GM12801 (cell line): Measurements from ENCODE around the gene MT1A.

Experiments used
- TF ChIP-seq, protein P1 (sequence below): IDR thresholded peaks from one replicate; pipeline ENCODE4 v1.5.1; 2011; ENCODE audit warnings: control low read depth; ENCODE audit not compliant: insufficient read length; ENCODE audit errors: extremely low read depth

Gene MT1A

DNA sequence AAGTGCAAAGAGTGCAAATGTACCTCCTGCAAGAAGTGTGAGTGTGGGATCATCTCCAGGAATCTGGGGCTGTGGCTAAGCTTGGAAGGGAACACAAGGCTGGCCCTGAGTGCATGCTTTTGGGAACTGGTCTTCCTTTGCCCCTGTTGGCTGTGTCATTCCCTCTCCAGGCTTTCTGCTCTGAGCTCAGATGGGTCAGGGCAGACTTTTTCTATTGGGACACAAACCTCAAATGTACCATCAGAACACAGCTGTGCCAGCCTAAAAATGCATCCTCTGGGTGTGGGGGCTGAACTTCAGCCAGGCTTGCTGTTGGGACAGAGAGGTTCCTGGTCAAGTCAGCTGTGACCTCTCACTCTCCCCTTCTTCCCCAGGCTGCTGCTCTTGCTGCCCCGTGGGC is 14.1 kb downstream of the MT1A start:
- TF ChIP-seq, protein P1, sequence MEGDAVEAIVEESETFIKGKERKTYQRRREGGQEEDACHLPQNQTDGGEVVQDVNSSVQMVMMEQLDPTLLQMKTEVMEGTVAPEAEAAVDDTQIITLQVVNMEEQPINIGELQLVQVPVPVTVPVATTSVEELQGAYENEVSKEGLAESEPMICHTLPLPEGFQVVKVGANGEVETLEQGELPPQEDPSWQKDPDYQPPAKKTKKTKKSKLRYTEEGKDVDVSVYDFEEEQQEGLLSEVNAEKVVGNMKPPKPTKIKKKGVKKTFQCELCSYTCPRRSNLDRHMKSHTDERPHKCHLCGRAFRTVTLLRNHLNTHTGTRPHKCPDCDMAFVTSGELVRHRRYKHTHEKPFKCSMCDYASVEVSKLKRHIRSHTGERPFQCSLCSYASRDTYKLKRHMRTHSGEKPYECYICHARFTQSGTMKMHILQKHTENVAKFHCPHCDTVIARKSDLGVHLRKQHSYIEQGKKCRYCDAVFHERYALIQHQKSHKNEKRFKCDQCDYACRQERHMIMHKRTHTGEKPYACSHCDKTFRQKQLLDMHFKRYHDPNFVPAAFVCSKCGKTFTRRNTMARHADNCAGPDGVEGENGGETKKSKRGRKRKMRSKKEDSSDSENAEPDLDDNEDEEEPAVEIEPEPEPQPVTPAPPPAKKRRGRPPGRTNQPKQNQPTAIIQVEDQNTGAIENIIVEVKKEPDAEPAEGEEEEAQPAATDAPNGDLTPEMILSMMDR = no peak

DNA sequence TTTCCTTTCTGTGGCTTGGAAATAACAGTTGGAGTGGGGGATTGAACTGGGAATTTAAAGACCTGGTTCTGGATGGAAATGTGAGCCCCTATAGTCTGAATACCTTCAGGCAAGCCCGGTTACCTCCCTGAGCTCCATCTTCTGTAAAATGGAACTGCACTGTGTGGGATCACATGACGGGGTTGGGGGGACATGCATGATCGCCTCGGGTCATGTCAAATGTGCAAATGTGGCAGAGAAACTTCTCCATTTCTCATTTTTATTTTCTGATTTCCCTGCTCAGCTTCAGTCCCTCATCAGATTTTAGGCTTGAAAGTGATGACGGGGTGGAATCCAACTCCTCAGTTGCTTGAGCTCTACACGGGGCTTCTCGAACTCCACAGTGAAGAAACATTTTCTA is 14.8 kb downstream of the MT1A start:
- TF ChIP-seq, protein P1 = no peak

DNA sequence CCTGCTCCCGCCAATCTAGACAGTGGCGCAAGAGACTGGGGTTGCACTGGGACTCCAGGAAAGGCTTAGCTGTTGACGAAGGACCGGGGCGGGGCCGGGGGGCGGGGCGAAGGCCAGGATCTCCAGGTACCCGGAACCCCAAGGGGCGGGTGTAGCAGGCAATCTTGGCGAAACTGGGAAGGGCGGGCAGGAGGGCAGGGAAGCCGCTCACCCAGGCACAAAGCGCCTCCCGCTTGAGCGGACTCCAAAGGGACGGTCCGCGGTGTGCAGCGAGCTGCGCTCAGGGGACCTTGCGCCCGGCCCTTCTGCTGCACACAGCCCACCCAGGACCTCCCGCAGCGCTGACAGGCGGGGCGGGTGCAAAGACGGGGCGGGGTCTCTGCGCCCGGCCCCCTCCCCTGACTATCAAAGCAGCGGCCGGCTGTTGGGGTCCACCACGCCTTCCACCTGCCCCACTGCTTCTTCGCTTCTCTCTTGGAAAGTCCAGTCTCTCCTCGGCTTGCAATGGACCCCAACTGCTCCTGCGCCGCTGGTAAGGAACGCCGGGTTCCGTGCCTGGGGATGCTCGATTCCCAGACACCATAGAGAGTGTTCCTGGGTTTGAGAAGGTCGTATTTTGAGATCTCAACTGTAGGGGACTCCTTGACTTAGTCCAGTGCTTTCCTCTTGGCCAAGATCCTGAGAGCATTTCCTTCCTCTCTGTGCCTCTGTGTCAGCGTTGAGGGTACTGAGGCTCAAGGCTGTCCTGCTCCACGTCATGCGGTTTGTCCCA is 19.3 kb downstream of the MT1A start, which contains the start of gene MT1F:
MT1F (plus strand) TSS at position 405 of the 772 bp plus-strand sequence; CDS start at position 505, 100 bp downstream.
- TF ChIP-seq, protein P1 = no peak

DNA sequence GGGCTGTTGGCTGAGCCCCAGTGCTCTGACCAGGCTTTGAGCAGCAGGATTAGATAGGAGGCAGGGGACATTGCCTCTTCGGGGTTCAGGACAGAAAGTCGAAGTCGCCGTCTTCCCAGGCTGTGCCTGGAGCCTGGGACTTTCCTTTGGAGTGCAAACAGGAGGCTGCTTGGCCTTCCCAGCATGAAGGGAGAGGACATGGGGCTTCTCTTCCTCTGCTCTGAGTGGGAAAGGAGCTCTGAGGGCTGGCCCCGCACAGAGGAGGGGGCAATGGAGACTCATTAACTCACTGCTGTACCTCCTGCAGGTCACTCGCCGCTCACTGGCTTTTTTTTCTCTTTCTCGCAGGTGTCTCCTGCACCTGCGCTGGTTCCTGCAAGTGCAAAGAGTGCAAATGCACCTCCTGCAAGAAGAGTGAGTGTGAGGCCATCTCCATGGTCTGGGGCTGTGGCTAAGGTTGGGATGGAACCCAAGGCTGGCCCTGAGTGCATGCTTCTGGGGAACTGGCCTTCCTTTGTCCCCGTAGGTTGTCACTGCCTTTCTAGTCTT is 19.9 kb downstream of the MT1A start:
- TF ChIP-seq, protein P1 = no peak

DNA sequence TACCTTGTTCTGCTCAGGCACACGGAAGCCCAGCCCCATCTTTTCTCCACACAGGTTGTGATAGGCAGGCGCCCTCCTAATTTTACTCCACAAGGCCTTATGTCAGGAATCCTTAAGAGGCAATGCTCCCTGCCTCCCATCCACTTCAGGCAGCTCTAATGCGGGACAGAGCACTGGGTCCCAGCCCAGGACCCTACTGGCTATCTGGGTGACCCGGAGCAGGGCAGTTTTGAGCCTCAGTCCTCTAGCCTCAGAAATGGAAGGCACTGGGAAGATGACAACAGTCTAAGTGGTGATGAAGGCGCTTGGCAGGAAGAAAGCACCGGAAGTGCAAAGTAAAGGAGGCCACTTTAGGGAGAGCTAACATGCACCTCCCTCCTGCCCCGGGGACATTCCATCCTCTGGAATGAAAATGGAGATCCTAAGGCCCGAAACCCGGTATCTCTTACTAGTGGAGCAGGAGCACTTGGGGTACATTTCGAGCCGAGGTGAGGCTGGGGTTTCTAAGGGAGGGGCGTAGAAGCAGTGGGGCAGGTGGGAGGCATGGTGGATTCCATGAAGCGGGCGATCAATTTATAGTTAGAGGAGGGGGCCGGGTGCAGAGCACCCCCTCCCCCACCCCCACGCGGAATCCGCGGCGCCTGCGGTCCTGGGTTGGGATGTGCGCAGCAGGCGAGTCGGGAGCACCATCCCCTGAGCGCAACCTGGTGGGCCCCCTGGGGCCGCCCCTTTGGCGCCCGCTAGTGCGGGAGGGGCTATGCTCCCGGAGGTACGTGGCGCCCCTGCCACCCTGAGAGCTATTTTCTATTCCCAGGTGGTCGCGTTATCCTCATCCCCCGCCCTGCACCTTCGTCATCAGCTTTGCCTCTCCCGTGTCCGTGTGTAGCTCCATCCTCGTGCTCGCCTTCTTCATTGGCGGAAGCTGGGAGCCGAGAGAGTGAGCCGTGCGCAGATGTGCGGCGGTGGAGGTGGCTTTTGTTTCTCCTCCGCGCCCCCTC is 24.2 kb downstream of the MT1A start:
- TF ChIP-seq, protein P1 = no peak

DNA sequence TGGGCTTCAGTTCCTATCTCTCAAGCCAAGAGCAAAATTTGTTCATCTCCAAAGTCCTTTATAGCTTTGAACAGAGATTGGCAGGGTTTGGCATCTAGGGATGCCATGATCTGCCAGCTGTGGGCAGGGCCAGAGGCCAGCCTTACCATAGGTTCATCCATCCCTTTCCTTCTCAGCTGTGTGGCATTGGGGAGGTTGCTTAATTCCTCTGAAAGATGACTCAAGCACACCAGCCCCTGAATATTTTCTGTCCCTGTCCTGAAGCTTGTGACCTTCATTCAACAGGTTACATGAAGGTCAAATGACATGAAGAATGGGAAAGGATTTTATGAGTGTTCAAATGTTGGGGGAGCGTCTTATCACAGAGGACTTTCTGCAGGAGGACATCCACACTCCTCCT is 26.0 kb downstream of the MT1A start:
- TF ChIP-seq, protein P1 = no peak
